Parathyroid adenoma (tissue), 2 donors: ENCODE measurements around the gene RBMS3.

Source experiments
- H2AFZ ChIP-seq: fragments of 300-600 bp; sonication (generic); one replicate; pipeline ENCODE4 v1.7.0; 2017; ENCODE audit warnings: antibody characterized with exemption, mild to moderate bottlenecking
- H3K27ac ChIP-seq: fragments of 300-600 bp; sonication (generic); one replicate; pipeline ENCODE4 v1.7.0; 2017
- H3K27me3 ChIP-seq: fragments of 300-600 bp; sonication (generic); one replicate; pipeline ENCODE4 v1.7.0; 2017; ENCODE audit warnings: low read length; ENCODE audit not compliant: control insufficient read depth, insufficient read depth
- H3K36me3 ChIP-seq: fragments of 300-600 bp; sonication (generic); one replicate; pipeline ENCODE4 v1.7.0; 2017; ENCODE audit warnings: low read length; ENCODE audit not compliant: control insufficient read depth, insufficient read depth
- H3K4me1 ChIP-seq: fragments of 300-600 bp; sonication (generic); one replicate; pipeline ENCODE4 v1.7.0; 2017; ENCODE audit warnings: control low read depth
- H3K4me2 ChIP-seq: fragments of 300-600 bp; sonication (generic); one replicate; pipeline ENCODE4 v1.7.0; 2017; ENCODE audit warnings: low read length
- H3K4me3 ChIP-seq: fragments of 300-600 bp; sonication (generic); one replicate; pipeline ENCODE4 v1.7.0; 2017; ENCODE audit warnings: low read depth, low read length
- H3K79me2 ChIP-seq: fragments of 300-600 bp; sonication (generic); one replicate; pipeline ENCODE4 v1.7.0; 2017; ENCODE audit warnings: control low read depth
- H3K9ac ChIP-seq: fragments of 300-600 bp; sonication (generic); one replicate; pipeline ENCODE4 v1.7.0; 2017; ENCODE audit warnings: mild to moderate bottlenecking
- H3K9me3 ChIP-seq: fragments of 300-600 bp; sonication (generic); one replicate; pipeline ENCODE4 v1.7.0; 2017; ENCODE audit warnings: low read length; ENCODE audit not compliant: control insufficient read depth
- CTCF ChIP-seq: fragments of 300-600 bp; sonication (generic); IDR thresholded peaks from one replicate; pipeline ENCODE4 v1.7.0; 2017; ENCODE audit warnings: antibody characterized with exemption, mild to moderate bottlenecking
- donor health status: primary hyperparathyroidism.

RBMS3 gene

DNA sequence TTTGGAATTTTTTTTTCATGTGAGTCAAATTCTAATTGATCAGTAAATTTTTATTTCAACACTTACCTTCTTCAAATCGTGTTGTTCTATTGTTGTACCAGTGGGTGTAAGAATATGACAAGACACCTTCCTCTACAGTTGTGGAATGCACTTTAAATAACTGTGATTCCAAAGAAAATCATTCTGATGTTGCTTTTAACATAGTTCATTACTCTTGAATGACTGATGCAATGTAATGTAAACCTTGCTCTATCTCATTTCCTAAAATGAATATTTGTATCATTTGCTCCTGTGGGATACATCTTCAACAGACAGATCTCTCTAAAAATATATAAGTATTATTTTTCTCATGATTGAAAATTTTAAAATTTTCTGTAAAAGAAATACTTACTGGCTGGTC, 313.4 kb downstream of the RBMS3 start:
- Histone ChIP-seq H3K4me1 (no peaks in the 10 kb centered on the region), H2AFZ (no peak overlapping the region), H3K9me3 (no peaks in the 10 kb centered on the region), H3K27ac (no peak overlapping the region), H3K27me3 (no peaks in the 10 kb centered on the region), H3K79me2 (no peaks in the 10 kb centered on the region), H3K9ac (no peak overlapping the region), H3K36me3 (no peaks in the 10 kb centered on the region), H3K4me3 (no peak overlapping the region), H3K4me2 (no peak overlapping the region)
- TF ChIP-seq CTCF, result no peak

DNA sequence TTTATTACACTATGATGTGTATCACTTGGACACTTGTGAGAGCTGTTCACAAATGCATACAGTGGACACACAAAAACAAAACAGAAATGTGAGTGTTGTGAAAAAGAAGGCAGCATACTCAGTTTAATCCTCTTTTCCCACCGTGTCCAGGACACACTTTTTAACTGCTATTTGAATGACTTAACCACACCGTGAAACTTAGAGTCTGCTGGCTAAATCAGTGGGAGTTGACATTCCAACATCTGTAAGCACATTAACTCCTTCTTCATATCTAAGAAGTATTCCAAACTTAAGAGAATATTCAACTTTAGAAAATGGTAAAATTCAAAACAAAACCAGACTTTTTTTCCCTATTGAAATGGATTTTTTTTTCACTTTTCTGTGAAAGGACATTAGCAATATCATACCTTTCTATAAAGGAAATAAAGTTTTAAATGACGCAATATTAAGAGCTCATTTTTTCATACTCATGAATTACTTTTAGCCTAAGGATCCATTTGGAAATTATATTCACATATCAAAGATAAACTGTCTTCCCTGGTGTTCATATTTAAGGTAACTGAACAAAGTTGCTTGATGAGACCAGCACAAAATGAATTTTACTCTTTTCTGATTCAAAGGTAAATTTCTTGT, 316.6 kb downstream of the RBMS3 start:
- H2AFZ ChIP-seq, result no peak overlapping the region
- no peak overlapping the region for H3K4me2 ChIP-seq
- H3K27ac ChIP-seq, result no peak overlapping the region

DNA sequence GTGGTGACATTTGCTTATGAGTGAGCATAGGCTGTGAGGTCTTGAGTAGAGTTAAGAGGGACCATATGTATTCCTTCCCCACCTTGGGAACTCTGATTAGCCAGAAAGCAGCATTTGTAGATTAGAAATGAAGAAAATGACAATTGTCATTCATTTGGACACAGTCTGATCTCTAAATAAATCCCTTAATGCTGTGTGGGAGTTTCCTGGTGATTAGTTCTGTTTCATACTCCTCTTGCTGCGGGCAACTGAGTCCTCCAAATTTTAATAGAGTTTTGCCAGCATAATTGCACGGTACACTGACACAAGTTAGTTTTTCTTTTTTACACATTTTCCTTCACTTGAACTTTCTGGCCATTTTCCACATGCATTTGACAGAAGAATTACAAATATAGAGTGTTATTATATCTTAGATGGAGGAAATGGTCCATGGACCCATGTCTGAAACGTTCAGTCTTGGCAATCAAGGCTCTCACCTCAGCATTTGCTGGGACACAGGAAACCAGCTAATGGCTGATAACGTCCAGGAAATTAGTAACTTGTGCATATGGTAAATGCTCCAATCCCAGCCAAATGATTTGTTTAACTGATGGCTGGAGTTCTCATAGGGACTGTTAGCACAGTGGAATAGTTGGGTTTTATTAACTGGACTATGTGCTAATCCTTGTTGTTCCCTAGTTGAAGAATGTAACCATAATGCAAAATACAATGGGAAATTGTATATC, 321.2 kb downstream of the RBMS3 start:
- H3K9me3 ChIP-seq, result no peaks in the 10 kb centered on the region
- no peak overlapping the region for H3K4me3 ChIP-seq
- H3K4me2 ChIP-seq, result no peak overlapping the region
- no peak for TF ChIP-seq CTCF
- no peak overlapping the region for H2AFZ ChIP-seq
- H3K36me3 ChIP-seq, result no peaks in the 10 kb centered on the region
- H3K9ac ChIP-seq, result no peak overlapping the region
- no peaks in the 10 kb centered on the region for H3K79me2 ChIP-seq
- no peaks in the 10 kb centered on the region for H3K27me3 ChIP-seq
- H3K27ac ChIP-seq, result no peak overlapping the region
- no peaks in the 10 kb centered on the region for H3K4me1 ChIP-seq

More for the DNA sequence above, 316.6 kb downstream of the RBMS3 start:
- Histone ChIP-seq H3K36me3 (no peaks in the 10 kb centered on the region), H3K4me1 (no peaks in the 10 kb centered on the region), H3K9ac (no peak overlapping the region), H3K27me3 (no peaks in the 10 kb centered on the region), H3K4me3 (no peak overlapping the region), H3K79me2 (no peaks in the 10 kb centered on the region), H3K9me3 (no peaks in the 10 kb centered on the region)
- no peak for TF ChIP-seq CTCF

DNA sequence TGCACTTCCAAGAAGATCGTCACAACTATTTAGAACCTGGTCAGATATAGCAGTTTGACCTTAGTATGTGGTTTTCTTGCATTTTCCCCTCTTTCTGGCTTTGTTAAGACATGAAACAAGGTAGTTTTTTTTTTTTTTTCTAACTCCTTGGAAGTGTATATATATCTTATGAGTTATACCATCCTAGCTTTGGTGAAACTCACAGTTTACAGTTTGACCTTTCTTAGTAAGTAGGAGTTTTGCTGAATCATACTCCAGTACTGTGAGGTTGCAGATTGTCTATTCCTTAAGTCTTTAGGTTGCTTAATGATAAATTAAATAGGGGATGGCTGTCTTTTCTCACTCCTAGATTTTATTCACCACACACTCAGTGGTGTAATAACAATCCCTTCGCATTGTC, 325.0 kb downstream of the RBMS3 start:
- Histone ChIP-seq H3K27ac (no peak overlapping the region), H3K9ac (no peak overlapping the region), H3K79me2 (no peaks in the 10 kb centered on the region), H3K9me3 (no peaks in the 10 kb centered on the region), H3K36me3 (no peaks in the 10 kb centered on the region), H3K4me3 (no peak overlapping the region), H3K4me2 (no peak overlapping the region), H3K4me1 (no peaks in the 10 kb centered on the region), H3K27me3 (no peaks in the 10 kb centered on the region), H2AFZ (no peak overlapping the region)
- no peak for TF ChIP-seq CTCF

DNA sequence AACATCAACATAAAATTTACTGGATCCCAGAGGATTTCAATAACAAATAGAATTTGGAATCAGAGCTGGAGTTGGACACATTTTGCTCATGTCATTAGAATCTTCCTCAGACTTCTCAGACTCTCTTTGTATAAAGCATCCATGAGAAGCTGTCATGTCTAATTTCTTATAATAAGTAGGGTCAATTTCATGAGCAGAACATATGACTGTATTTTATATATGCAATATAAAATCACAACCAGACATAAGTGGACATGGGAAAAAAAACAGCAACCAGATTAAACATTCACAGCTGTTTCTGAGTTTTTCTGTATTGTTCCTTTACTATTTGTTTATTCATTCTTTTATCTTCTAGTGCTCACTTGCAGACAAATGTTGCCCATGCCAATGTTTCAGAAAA, 325.5 kb downstream of the RBMS3 start:
- Histone ChIP-seq H3K9me3 (no peaks in the 10 kb centered on the region), H2AFZ (no peak overlapping the region), H3K27me3 (no peaks in the 10 kb centered on the region), H3K27ac (no peak overlapping the region), H3K4me3 (no peak overlapping the region), H3K4me1 (no peaks in the 10 kb centered on the region), H3K36me3 (no peaks in the 10 kb centered on the region), H3K79me2 (no peaks in the 10 kb centered on the region), H3K9ac (no peak overlapping the region), H3K4me2 (no peak overlapping the region)
- TF ChIP-seq CTCF, result no peak
